Activated CD8-positive, alpha-beta memory T cell treated with anti-CD3 and anti-CD28 coated beads, Interleukin-2, amount 50 U/mL, for 24 hours (primary cell): ENCODE measurements around the gene GPR149.

Source experiments
- DNase-seq: peaks from one replicate; pipeline ENCODE4 v3.0.0-alpha.2; 2020; ENCODE audit errors: extremely low read depth

GPR149 gene

DNA sequence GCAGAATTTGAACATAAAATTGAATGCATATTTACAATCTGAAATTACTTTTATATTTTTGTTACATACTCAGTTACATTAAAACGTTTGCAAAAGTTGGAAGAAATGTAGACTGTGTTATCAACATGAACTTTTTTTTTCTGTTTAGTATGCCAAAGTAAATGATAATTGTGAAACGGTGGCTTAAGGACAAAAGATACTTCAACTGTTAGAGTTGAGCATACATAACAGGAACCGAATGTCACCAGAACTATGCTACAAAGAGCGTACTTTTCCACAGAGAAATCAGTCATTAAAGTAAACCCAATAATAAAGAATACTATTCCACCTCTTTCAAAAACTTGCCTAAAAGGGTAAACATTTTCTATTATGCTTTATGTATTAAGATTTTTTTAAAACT lies 91.4 kb downstream of the GPR149 start:
- no peak for DNase-seq

DNA sequence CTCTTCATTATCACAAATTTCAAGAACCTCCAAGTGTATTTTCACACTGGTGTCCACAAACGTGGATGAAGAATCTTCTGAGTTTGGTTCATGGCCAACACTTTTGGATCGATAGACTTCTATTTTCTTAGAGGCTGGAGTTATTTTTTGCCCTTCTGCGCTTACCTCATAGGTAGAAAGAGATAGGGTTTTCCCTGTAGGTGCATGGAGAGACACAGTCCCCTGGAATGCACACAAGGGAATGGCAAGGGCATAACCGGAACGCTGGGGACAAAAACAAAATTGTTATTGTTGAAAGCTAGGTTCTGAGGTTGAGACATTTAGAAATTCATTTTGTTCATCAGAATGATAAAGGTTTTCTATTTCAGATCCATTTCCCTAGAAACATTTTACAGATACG lies 92.0 kb downstream of the GPR149 start:
- DNase-seq: no peak

DNA sequence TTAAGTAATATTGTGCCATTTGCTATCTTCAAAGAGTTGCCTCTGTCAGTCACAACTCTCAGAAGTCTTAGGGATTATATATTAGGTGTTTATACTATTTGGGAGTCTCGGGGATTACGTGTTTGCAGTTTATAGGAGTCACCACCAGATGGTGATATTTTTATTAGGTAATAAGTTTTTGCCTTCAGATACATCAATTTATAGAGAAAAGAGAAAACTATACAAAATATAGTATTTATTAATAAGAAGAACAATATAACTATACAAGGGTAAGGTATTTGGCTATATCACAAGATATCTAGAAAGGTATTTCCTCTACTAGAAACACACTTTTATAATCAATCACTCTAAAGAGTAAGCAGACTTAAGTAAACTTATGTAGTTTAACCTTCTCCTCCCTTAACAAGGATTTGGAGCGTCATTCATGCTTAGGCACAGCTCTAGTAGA lies 95.0 kb downstream of the GPR149 start:
- no peak for DNase-seq

DNA sequence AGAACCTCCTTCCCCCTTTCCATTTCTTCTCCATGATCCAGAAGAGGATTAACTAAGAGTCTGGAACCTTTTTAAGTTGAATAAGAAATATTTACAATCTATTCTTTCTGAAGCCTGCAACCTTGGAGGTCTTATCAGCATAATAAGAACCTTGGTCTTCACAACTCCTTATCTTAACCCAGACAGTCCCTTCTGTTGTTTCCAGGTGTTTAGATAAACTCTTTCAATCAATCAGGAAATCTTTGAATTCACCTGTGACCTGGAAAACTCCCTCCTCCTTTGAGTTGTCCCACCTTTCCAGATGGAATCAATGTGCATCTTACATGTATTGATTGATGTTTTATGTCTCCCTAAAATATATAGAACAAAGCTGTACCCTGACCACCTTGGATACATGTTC lies 102.1 kb downstream of the GPR149 start:
- DNase-seq: no peak

DNA sequence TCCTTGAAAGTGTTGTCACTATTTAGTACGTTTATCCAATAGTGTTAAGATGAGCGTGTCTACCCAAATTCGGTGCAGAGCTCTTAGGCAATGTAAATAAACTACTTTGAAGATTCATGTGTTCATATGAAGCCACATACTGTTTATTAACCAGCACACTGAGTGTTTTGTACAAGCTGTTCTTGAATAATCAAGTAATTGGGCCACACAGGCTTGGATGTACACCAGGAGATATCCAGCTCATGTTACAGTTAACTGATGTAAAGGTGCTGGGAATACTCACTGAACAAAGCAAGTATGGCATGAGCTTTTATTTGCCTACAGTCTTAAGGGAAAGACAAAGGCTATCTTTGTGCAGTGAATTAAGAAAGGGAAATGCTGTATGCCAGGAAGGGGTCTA lies 105.1 kb downstream of the GPR149 start:
- no peak for DNase-seq

DNA sequence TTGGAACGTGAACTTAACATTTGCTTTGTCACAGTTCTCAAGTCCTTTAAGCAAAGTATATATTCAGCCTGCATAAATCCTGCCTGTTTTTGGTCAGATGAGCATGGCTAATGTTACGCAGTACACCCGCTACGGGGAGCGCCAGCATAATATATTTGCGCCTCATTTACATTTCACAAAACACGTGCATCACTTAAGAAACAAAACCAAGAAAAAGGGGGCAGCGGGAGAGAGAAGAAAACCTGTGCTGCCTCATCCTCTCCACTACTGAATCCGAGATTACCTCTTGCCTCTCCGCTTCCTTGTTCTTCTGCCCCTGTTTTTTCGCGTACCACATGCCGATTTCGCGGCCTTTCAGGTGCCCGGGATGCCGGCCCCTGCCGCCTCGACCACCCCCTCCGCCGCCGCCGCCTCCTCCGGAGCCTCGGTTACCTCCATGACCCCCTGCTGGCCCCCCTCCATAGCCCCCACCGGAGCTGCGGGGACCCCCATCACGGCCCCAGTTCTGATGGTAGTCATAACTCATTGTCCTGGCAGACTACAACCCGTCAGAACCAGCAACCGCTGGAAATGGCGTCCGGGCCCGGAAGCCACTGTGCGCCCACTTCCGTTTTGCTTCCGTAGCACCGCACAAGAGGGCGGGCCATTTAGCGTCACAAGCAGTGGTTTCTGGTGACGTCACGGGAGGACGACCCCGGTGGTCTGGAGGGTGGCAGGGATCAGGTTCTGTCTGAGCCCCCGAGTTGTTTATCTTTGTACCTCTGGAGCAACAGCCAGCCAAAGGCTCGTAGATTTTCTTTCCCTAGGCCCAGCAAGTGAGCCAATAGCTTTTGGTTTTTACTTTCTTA lies 105.9 kb downstream of the GPR149 start, which contains the start of gene DHX36:
DHX36 (minus strand) TSS at position 597 of the 848 bp plus-strand sequence; CDS start at position 526, 71 bp downstream.
- DNase-seq: peak; percentile 83

DNA sequence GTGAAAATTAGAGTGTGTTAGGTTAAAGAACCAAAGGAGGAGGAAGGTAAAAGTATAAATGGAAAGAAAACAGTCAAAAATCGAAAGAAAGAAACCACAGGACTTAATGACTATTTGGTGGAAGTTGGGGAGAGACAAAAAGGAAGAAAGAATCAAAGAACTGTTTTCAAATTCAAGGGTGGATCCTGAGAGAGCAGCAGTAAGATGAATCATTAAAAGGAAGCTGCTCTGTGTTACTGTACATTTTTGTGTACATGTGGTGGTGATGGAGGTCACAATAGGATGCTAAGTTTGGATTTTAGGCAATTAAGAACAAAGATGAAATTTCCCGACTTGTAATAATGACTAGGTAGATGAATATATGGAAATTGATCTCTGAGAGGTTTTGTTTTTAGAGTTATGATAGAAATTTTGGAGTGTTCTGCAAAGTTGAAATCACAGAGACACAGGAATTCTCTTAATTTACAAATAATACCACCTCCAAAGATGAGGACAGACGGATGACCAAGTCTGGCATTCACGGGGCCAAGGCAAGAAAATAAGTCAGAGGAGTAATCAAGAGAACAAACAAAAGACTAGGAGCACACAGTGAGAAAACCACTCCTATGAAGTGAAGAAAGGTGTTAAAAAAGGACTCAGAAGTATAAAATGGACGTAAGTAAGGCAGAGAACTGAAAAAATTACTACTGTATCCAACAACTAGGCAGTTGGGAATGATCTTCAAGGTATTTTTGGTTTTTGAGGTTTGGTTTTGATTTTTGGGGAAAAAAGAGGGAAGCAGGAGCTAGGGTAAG lies 112.8 kb downstream of the GPR149 start:
- no peak for DNase-seq

DNA sequence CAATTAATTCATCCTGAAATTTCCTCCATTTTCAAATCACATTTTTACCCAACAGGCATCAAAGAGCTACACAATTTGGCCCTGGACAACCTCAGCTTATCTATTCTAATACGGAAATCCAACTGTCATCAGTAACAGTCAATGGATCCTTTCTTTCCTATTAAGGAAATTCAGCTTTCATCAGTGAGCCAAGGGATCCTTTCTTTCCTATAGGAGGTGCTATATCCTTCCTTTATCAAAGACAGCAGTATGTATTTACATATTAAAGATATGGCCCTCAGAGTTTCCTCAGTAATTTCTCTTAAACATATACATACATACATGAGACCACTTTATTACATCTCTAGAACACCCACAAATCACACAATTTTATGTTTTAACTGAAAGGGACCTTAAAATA lies 115.8 kb downstream of the GPR149 start:
- DNase-seq: no peak

DNA sequence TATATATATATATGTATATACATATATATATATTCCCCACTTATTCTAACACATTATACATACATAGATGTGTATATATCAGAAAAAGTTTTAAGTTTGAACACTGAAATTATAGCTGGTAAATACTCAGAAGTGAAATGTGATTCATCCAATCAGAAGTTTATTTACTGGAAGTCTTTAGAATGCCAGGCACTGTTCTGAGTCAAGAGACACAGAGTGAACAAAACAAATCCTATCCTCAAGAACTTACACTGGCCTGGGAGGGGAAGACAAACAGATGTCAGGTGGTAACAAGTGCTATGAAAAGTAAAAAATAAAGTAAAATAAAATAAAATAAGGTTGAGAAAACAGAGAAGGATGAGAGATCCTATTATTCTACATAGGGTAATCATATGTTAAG lies 119.2 kb downstream of the GPR149 start:
- DNase-seq: no peak

DNA sequence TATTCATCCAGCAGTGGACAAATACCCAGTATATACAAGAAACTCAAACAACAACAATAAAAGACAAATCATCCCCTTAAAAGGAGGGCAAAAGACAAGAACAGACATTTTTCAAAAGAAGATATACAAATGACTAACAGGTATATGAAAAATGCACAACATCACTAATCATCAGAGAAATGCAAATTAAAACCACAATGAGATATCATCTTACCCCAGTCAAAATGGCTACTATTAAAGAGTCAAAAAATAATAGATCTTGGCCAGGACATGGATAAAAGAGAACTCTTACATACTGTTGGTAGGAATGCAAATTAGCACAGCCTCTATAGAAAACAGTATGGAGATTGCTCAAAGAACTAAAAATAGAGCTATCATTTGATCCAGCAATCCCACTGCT lies 122.6 kb downstream of the GPR149 start:
- no peak for DNase-seq

DNA sequence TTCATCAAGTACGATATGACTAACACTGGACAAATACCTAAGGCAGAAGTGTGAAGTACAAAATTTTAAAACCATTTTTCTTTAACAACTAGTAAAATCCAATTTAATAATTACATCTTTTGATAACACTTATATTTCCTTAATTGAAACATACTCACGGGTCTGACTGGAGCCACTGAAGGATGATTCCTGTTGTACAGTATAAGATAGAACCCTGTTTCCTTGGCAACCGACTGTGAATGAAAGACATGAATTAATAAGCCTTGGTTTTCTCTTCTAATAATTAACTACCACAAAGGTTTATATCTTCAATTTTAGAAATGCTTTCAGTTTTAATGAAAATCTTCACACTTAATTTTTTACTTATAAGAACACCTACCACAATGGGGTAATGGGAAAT lies 125.1 kb downstream of the GPR149 start:
- no peak for DNase-seq

DNA sequence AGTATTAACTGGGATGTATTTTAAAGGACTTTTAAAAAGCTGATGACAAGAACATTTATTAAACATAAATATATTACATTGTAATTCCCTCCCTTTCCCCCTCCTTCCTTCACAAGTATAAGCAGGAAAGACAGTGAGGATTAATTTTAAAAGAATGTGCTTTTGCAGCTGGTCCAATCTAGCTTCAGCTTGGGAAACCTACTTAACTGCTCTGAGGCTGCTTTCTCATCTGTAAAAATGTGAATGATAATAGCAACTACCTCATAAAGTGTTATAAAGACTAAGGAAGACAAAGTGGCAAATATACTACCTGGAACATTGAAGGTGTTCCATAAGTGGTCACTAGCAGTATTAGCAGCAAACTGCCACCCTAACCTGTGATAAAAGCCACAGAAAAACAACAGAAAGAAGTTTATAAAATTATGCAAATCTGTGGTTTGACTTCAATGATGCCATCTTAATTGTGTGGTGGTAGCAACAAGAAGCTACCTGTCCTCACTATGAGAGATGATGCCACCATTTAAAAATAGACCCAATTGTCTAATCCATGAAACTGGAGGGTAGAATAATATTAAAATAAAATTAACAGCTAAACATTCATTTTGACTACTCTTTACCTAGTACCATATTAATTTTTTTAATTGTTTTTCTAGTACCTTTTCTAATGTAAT lies 125.7 kb downstream of the GPR149 start:
- no peak for DNase-seq

DNA sequence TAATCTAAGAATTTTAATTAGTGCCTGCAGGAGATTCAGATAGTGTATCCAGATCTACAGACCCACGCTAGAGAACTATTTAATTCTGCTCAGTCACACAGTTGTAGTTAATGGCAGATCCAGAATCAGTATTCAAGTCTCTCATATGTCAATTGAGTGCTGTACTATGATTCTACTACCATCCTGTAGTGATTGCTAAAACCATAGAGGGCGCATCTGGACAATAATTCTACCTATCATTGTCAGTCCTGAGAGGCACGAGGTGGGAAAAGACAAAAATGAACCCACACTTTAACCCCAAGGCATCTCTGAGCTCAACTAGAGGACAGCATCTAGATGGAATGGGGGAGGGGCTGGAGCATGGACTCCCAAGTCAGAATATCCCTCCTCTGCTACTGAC lies 128.4 kb downstream of the GPR149 start:
- no peak for DNase-seq

DNA sequence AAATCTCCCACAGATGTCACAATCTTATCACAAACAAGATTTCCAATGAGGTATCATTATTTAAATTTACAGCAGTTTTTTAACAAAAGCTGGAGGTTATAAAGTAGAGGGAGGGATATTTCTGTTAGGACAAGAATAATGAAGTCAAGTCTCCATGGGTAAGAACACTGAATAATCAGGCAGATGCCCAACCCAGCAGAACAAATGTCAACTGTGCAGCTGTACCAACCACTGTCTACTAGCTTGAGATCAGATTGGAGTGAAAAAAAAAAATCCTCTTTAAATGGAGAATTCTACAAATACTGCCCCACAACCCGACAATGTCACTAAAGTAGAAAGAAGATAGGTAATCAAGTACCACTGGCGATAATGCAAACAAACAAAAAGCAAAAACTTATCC lies 136.0 kb downstream of the GPR149 start:
- DNase-seq: no peak

DNA sequence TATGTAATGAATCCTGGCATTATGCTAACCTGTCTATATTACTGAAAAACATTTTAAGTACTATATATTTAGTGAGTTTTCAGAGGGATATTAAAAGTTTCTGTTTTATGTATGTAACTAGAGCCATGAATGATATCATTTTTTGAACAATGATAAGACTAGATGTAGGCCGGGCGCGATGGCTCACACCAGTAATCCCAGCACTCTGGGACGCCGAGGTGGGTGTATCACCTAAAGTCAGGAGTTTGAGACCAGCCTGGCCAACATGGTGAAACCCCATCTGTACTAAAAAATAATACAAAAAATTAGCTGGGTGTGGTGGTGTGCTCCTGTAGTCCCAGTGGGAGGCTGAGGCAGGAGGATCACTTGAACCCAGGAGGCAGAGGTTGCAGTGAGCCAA lies 139.8 kb downstream of the GPR149 start:
- DNase-seq: no peak
